Gastroesophageal sphincter (tissue), 4 donors: ENCODE measurements around the gene ILF3. TPM values are rescaled to one million over a fixed set of nuclear protein-coding genes. Genes with fewer than 3 reads are reported as not detected.

ENCODE experiments used
- ATAC-seq: fragments of 150-250 bp; one replicate; pipeline ENCODE4 v1.9.1; 2016; ENCODE audit warnings: mild to moderate bottlenecking, moderate library complexity
- H3K27ac ChIP-seq, 4 donors: fragments of 200-600 bp; sonication (generic) in 3 of 4; 1 replicate in 3 of 4; 2 replicates in 1 of 4; pipeline ENCODE4 v1.5.1; 2016 to 2019
- H3K27me3 ChIP-seq: fragments of 200-600 bp; sonication (generic); one replicate; pipeline ENCODE4 v1.5.1; 2019
- H3K36me3 ChIP-seq, 2 donors: fragments of 200-600 bp; sonication (generic); one replicate each; pipeline ENCODE4 v1.5.1; 2019; ENCODE audit warnings: control low read depth in 1 of 2
- H3K4me1 ChIP-seq, 3 donors: fragments of 200-600 bp; sonication (generic); 1 replicate in 2 of 3; 2 replicates in 1 of 3; pipeline ENCODE4 v1.5.1; 2016 to 2019; ENCODE audit warnings: control low read depth in 2 of 3
- H3K4me3 ChIP-seq, 2 donors: fragments of 200-600 bp; sonication (generic); one replicate each; pipeline ENCODE4 v1.5.1; 2019; ENCODE audit warnings: mild to moderate bottlenecking in 1 of 2, moderate library complexity in 1 of 2
- H3K9me3 ChIP-seq, 3 donors: fragments of 200-600 bp; sonication (generic); one replicate each; pipeline ENCODE4 v1.5.1; 2017 to 2019; ENCODE audit warnings: control low read depth in 2 of 3
- EP300 ChIP-seq: sonication (generic); formaldehyde crosslinking; IDR thresholded peaks from one replicate; pipeline ENCODE4 v1.6.1; 2017; ENCODE audit warnings: antibody characterized with exemption, mild to moderate bottlenecking
- POLR2A ChIP-seq, 2 donors: fragments of 450-650 bp; IDR thresholded peaks; one replicate each; pipeline ENCODE4 v1.6.1; 2017; ENCODE audit warnings: antibody characterized with exemption in 2 of 2, mild to moderate bottlenecking in 2 of 2, moderate library complexity in 1 of 2
- POLR2AphosphoS5 ChIP-seq: sonication (generic); formaldehyde crosslinking; IDR thresholded peaks from one replicate; pipeline ENCODE4 v1.6.1; 2017; ENCODE audit warnings: antibody characterized with exemption
- WGBS, 2 donors: methylation state at CpG; one replicate each; pipeline ENCODE4 v1.1.5; 2018; ENCODE audit warnings: low coverage in 1 of 2; 5-methylcytosine and 5-hydroxymethylcytosine counted together
- total RNA-seq, 4 donors: library from RNA; depleted of rRNA; stranded (reverse); fragments of >200 nt; gene quantifications; one replicate each; pipeline ENCODE4 v1.1.0, GENCODE V29; 2016
- TF ChIP-seq, protein P1 (sequence below), 4 experiments: fragments of 200-600 bp in 2 of 4; fragments of 450-650 bp in 2 of 4; sonication (generic) in 1 of 4; IDR thresholded peaks; one replicate each; pipeline ENCODE4 v1.5.1; 2017 to 2019; ENCODE audit warnings: antibody characterized with exemption in 4 of 4, mild to moderate bottlenecking in 2 of 4, moderate library complexity in 2 of 4

ILF3 gene
- total RNA-seq, 4 donors from 2014 or later, result 67.2 to 128 (median 120) TPM

DNA sequence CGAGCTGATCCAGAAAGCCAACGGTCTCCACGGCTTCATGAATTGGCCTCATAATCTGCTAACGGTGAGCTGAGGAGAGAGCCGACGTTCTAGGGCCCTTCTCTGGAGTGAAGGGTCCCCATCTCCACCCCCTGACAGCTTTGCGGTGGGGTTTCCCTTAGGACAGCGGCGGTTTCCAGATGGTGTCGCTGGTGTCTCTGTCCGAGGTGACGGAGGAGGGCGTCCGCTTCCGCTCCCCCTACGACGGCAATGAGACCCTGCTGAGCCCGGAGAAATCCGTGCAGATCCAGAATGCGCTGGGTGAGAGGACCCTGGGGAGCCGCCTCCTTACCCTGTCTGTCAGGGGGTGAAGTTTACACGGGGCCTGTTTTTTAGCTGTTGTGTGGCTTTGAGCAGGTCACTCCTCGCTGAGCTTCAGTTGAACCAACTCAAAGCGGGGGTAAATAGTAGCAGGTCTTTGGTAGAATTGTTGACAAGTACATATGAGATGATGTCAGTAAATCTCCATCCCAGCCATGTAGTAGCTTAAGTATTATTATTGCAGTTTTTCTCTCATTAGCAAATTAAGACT is 47.9 kb downstream of the ILF3 start:
- WGBS, 2 donors, result 50% methylated on average over 3 of the region's 24 CpGs; no CpG with 5 or more reads in 1 of the 2 donors
- peaks cover 0 to 16% of the 10 kb centered on the region in 2 donors for H3K36me3 ChIP-seq
- H3K27me3 ChIP-seq, result no peaks in the 10 kb centered on the region
- TF ChIP-seq, protein P1, sequence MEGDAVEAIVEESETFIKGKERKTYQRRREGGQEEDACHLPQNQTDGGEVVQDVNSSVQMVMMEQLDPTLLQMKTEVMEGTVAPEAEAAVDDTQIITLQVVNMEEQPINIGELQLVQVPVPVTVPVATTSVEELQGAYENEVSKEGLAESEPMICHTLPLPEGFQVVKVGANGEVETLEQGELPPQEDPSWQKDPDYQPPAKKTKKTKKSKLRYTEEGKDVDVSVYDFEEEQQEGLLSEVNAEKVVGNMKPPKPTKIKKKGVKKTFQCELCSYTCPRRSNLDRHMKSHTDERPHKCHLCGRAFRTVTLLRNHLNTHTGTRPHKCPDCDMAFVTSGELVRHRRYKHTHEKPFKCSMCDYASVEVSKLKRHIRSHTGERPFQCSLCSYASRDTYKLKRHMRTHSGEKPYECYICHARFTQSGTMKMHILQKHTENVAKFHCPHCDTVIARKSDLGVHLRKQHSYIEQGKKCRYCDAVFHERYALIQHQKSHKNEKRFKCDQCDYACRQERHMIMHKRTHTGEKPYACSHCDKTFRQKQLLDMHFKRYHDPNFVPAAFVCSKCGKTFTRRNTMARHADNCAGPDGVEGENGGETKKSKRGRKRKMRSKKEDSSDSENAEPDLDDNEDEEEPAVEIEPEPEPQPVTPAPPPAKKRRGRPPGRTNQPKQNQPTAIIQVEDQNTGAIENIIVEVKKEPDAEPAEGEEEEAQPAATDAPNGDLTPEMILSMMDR (IDR thresholded peaks at IDR 0.05), result no peak
- no peak for TF ChIP-seq POLR2A (IDR thresholded peaks at IDR 0.05)
- no peak for TF ChIP-seq EP300
- TF ChIP-seq POLR2AphosphoS5, result no peak
- peak; percentile 8 for ATAC-seq
- peak overlapping the region; percentile 48 to 80 for H3K4me3 ChIP-seq
- H3K27ac ChIP-seq, result peak overlapping the region in 1 of 4 donors; percentile 75
- no peaks in the 10 kb centered on the region for H3K9me3 ChIP-seq
- peaks cover 0 to 21% (median 3%) of the 10 kb centered on the region in 3 donors for H3K4me1 ChIP-seq

DNA sequence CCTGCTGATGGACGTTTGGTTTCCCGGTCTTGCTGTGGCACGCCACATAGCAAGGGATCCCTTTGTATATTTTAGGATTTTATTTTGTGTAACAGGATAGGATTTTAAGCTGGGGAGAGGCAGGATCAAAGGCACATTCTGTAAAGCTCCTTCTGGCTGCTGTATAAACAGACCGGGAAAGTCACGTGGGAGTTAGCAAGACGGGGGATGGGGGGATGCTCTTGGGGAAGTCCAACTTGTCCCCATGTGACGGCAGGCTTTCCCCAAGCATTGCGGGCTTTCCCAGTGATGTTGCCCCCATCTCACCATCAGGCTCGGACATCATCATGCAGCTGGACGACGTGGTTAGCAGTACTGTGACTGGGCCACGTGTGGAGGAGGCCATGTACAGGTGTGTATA is 52.8 kb downstream of the ILF3 start:
- Histone ChIP-seq H3K9me3 (no peaks in the 10 kb centered on the region), H3K4me1 (peaks cover 0 to 5% (median 2%) of the 10 kb centered on the region in 3 donors), H3K27me3 (no peaks in the 10 kb centered on the region), H3K36me3 (peaks cover 0 to 50% of the 10 kb centered on the region in 2 donors), H3K27ac (no peak overlapping the region), H3K4me3 (no peak overlapping the region)
- WGBS, 2 donors, result 39 to 50% methylated on average over 7 to 8 of the region's 12 CpGs
- TF ChIP-seq POLR2A (IDR thresholded peaks at IDR 0.05), result no peak
- TF ChIP-seq, protein P1 (IDR thresholded peaks at IDR 0.05), result no peak
- no peak for TF ChIP-seq EP300
- TF ChIP-seq POLR2AphosphoS5, result no peak
- ATAC-seq, result no peak

GRCh38 chr19:10707440-10707839 is 53.3 kb downstream of the ILF3 start:
- H3K36me3 ChIP-seq, result peaks cover 0 to 55% of the 10 kb centered on the region in 2 donors
- TF ChIP-seq POLR2AphosphoS5 (no peak), POLR2A (IDR thresholded peaks at IDR 0.05) (no peak)
- TF ChIP-seq, protein P1 (IDR thresholded peaks at IDR 0.05), result no peak
- ATAC-seq, result no peak
- no peak overlapping the region for H3K27ac ChIP-seq
- no peaks in the 10 kb centered on the region for H3K27me3 ChIP-seq
- H3K4me1 ChIP-seq, result peaks cover 0 to under 1% (median 0%) of the 10 kb centered on the region in 3 donors
- 88 to 94% methylated on average over 6 of the region's 16 CpGs for WGBS, 2 donors
- H3K4me3 ChIP-seq, result no peak overlapping the region
- H3K9me3 ChIP-seq, result no peaks in the 10 kb centered on the region

DNA sequence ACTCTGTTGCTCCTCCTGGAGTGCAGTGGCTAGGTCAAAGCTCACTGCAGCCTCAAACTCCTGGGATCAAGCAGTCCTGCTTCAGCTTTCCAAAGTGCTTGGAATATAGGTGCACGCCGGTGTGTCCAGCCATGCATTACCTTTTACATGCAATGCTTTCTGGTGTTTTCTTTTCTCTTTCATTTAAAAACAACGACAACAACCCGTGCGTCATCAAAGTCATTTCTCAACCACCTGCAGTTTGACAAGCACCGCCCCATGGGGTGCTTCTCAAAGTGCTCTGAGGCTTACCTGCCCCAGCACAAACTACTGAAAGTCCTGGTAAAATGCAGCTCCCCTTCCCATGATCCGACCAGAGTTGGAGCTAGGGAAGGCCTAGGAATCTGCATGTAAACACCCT is 54.1 kb downstream of the ILF3 start:
- H3K9me3 ChIP-seq, result no peaks in the 10 kb centered on the region
- H3K4me3 ChIP-seq, result no peak overlapping the region
- no peak for TF ChIP-seq EP300
- TF ChIP-seq POLR2A (IDR thresholded peaks at IDR 0.05), result no peak
- TF ChIP-seq, protein P1 (IDR thresholded peaks at IDR 0.05), result no peak
- no peak for TF ChIP-seq POLR2AphosphoS5
- no peak overlapping the region for H3K27ac ChIP-seq
- H3K36me3 ChIP-seq, result peaks cover 0 to 61% of the 10 kb centered on the region in 2 donors
- H3K27me3 ChIP-seq, result no peaks in the 10 kb centered on the region
- H3K4me1 ChIP-seq, result no peaks in the 10 kb centered on the region
- WGBS, 2 donors, result 77 to 91% methylated on average over 5 to 7 of the region's 7 CpGs
- ATAC-seq, result no peak

DNA sequence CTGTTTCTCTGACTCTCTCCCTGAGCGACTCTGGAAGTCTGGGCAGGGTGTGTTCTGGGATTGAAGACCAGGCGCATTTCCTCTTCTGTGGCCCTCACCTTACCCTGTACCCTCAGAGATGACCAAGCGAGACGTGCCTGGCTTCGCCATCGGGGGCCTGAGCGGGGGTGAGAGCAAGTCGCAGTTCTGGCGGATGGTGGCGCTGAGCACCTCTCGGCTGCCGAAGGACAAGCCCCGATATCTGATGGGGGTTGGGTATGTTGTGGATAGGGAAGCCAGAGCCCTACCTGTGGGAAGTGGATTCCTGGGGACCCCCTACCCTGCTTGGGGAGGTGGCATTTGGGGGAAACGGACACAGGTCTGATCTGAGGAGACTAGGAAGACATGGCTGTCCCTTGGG is 57.9 kb downstream of the ILF3 start:
- ATAC-seq, result no peak
- Histone ChIP-seq H3K4me1 (peaks cover 0 to 6% (median 0%) of the 10 kb centered on the region in 3 donors), H3K27me3 (no peaks in the 10 kb centered on the region), H3K9me3 (no peaks in the 10 kb centered on the region), H3K36me3 (peaks cover 0 to 57% of the 10 kb centered on the region in 2 donors), H3K4me3 (no peak overlapping the region), H3K27ac (no peak overlapping the region)
- TF ChIP-seq EP300, result no peak
- TF ChIP-seq POLR2A (IDR thresholded peaks at IDR 0.05), result no peak
- TF ChIP-seq, protein P1 (IDR thresholded peaks at IDR 0.05), result no peak
- no peak for TF ChIP-seq POLR2AphosphoS5
- WGBS, 2 donors, result 60 to 80% methylated on average over 1 to 2 of the region's 14 CpGs
